ENCODE data around the gene TRERF1. TPM values are rescaled to one million over a fixed set of nuclear protein-coding genes. Genes with fewer than 3 reads are reported as not detected.
A peak's percentile ranks its signal among the peaks of the same experiment; 100 is the strongest.

Gene TRERF1
- total and polyA plus RNA-seq, 12 donors = 4.7 to 16.6 (median 8.0) TPM

GRCh38 chr6:42295677-42296076 lies 156.0 kb downstream of the TRERF1 start:
- Histone ChIP-seq H3K36me3 (replicated peaks in 1 of 2) (peaks cover 0 to 9% of the 10 kb centered on the region in 2 donors), H3K27me3 (no peaks in the 10 kb centered on the region), H3K4me3 (no peak overlapping the region), H3K27ac (peak overlapping the region in 1 of 5 donors; percentile 37), H3K4me1 (replicated peaks in 1 of 2) (peaks cover 0 to 25% of the 10 kb centered on the region in 2 donors), H3K9me3 (replicated peaks in 1 of 3) (no peaks in the 10 kb centered on the region)
- no peak for DNase-seq
- no peak for TF ChIP-seq POLR2A (IDR thresholded peaks at IDR 0.05)
- TF ChIP-seq CTCF (IDR thresholded peaks at IDR 0.05) = no peak
- WGBS, 4 donors = 85 to 97% (median 91%) methylated on average over 3 of the region's 3 CpGs
- intact Hi-C loops (cut with DNase I) = no loop called here

- peaks cover 0 to 25% of the 10 kb centered on the region in 2 donors for H3K4me1 ChIP-seq (replicated peaks in 1 of 2)
- H3K9me3 ChIP-seq (replicated peaks in 1 of 3) = no peaks in the 10 kb centered on the region
- no peak for DNase-seq
- intact Hi-C loops (cut with DNase I) = no loop called here
- H3K27me3 ChIP-seq = no peaks in the 10 kb centered on the region
- 100% methylated on average over 1 of the region's 1 CpG for WGBS, 4 donors
- peak overlapping the region in 2 of 5 donors; percentile 37 to 50 for H3K27ac ChIP-seq
- TF ChIP-seq POLR2A (IDR thresholded peaks at IDR 0.05) (no peak), CTCF (IDR thresholded peaks at IDR 0.05) (no peak)
- peaks cover 0 to 7% of the 10 kb centered on the region in 2 donors for H3K36me3 ChIP-seq (replicated peaks in 1 of 2)
- H3K4me3 ChIP-seq = no peak overlapping the region
Observed at GRCh38 chr6:42295181-42295580, 156.5 kb downstream of the TRERF1 start.

GRCh38 chr6:42294759-42295158 lies 157.0 kb downstream of the TRERF1 start:
- Histone ChIP-seq H3K4me1 (replicated peaks in 1 of 2) (peaks cover 0 to 27% of the 10 kb centered on the region in 2 donors), H3K27ac (peak overlapping the region in 2 of 5 donors; percentile 37 to 50), H3K4me3 (no peak overlapping the region), H3K27me3 (no peaks in the 10 kb centered on the region), H3K9me3 (replicated peaks in 1 of 3) (no peaks in the 10 kb centered on the region), H3K36me3 (replicated peaks in 1 of 2) (peaks cover 0 to 3% of the 10 kb centered on the region in 2 donors)
- peak in 6 of 7 donors; percentile 44 to 74 (median 64) for DNase-seq
- TF ChIP-seq CTCF (IDR thresholded peaks at IDR 0.05) = no peak
- TF ChIP-seq POLR2A (IDR thresholded peaks at IDR 0.05) = no peak
- WGBS, 4 donors = 41 to 60% (median 53%) methylated on average over 3 of the region's 3 CpGs
- intact Hi-C loops (cut with DNase I) = no loop called here

- TF ChIP-seq POLR2A (IDR thresholded peaks at IDR 0.05) = no peak
- no peak for TF ChIP-seq CTCF (IDR thresholded peaks at IDR 0.05)
- 67 to 73% (median 70%) methylated on average over 5 of the region's 5 CpGs for WGBS, 4 donors
- Histone ChIP-seq H3K27me3 (no peaks in the 10 kb centered on the region), H3K4me1 (replicated peaks in 1 of 2) (peaks cover 6 to 38% of the 10 kb centered on the region in 2 donors), H3K27ac (peak overlapping the region in 2 of 5 donors; percentile 3 to 15), H3K4me3 (no peak overlapping the region), H3K9me3 (replicated peaks in 1 of 3) (no peaks in the 10 kb centered on the region), H3K36me3 (replicated peaks in 1 of 2) (no peaks in the 10 kb centered on the region)
- no peak for DNase-seq
- intact Hi-C loops (cut with DNase I) = no loop called here
Observed at GRCh38 chr6:42293386-42293977, 158.2 kb downstream of the TRERF1 start.
